Measurements from ENCODE around the gene MOSPD3.

The MOSPD3 gene

GRCh38 chr7:100609958-100610357, 2.4 kb upstream of the MOSPD3 start:
- DNase-seq (ENCODE audit: extremely low read depth, low read depth), result no peak

GRCh38 chr7:100612730-100613390, 520 bp downstream of the MOSPD3 start:
- TF ChIP-seq CTCF (IDR thresholded peaks at IDR 0.05; ENCODE audit: low read depth, low read length), result no peak; the same call in none of the 2 replicates
- DNase-seq (ENCODE audit: extremely low read depth, low read depth), result no peak

More at GRCh38 chr7:100609958-100610357, 2.4 kb upstream of the MOSPD3 start:
- no peak for TF ChIP-seq CTCF (IDR thresholded peaks at IDR 0.05; ENCODE audit: low read depth, low read length)

- TF ChIP-seq CTCF (IDR thresholded peaks at IDR 0.05; ENCODE audit: low read depth, low read length), result no peak
- DNase-seq (ENCODE audit: extremely low read depth, low read depth), result no peak
Measured at GRCh38 chr7:100613412-100614175, 1.3 kb downstream of the MOSPD3 start.

GRCh38 chr7:100614308-100614861, 2.0 kb downstream of the MOSPD3 start:
- no peak for DNase-seq (ENCODE audit: extremely low read depth, low read depth)
- TF ChIP-seq CTCF (IDR thresholded peaks at IDR 0.05; ENCODE audit: low read depth, low read length), result no peak

GRCh38 chr7:100620239-100620638, 7.9 kb downstream of the MOSPD3 start:
- no peak for DNase-seq (ENCODE audit: extremely low read depth, low read depth)
- no peak for TF ChIP-seq CTCF (IDR thresholded peaks at IDR 0.05; ENCODE audit: low read depth, low read length)

- no peak for TF ChIP-seq CTCF (IDR thresholded peaks at IDR 0.05; ENCODE audit: low read depth, low read length)
- no peak for DNase-seq (ENCODE audit: extremely low read depth, low read depth)
Measured at GRCh38 chr7:100620804-100621203, 8.5 kb downstream of the MOSPD3 start.

GRCh38 chr7:100621554-100621953, 9.2 kb downstream of the MOSPD3 start:
- no peak for DNase-seq (ENCODE audit: extremely low read depth, low read depth)
- TF ChIP-seq CTCF (IDR thresholded peaks at IDR 0.05; ENCODE audit: low read depth, low read length), result no peak
